Measurements from ENCODE around the gene HILPDA.

The HILPDA gene

DNA sequence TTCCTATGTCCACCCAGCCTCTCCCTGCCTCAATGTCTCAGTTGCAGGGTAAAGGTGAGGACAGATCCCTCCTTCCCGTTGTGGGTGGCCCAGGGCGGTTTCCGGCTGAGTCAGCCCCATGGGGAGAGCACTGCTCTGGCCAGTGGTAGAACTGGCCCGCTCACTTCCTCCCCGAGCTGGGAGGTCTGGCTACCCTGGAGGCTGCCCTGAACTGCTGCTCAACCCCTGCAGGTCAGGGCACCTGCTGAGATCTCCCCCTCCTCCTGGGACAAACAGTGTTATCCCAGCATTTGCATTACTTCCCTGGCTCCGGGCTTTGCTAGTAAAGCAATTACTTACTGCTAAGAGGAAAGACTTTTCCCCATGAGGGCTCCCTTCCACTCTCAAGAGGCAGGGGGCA is 24.5 kb upstream of the HILPDA start:
- no peak for TF ChIP-seq TEAD4 (IDR thresholded peaks at IDR 0.05)
- no peak for TF ChIP-seq NFIC (IDR thresholded peaks at IDR 0.05)
- TF ChIP-seq, protein P1, sequence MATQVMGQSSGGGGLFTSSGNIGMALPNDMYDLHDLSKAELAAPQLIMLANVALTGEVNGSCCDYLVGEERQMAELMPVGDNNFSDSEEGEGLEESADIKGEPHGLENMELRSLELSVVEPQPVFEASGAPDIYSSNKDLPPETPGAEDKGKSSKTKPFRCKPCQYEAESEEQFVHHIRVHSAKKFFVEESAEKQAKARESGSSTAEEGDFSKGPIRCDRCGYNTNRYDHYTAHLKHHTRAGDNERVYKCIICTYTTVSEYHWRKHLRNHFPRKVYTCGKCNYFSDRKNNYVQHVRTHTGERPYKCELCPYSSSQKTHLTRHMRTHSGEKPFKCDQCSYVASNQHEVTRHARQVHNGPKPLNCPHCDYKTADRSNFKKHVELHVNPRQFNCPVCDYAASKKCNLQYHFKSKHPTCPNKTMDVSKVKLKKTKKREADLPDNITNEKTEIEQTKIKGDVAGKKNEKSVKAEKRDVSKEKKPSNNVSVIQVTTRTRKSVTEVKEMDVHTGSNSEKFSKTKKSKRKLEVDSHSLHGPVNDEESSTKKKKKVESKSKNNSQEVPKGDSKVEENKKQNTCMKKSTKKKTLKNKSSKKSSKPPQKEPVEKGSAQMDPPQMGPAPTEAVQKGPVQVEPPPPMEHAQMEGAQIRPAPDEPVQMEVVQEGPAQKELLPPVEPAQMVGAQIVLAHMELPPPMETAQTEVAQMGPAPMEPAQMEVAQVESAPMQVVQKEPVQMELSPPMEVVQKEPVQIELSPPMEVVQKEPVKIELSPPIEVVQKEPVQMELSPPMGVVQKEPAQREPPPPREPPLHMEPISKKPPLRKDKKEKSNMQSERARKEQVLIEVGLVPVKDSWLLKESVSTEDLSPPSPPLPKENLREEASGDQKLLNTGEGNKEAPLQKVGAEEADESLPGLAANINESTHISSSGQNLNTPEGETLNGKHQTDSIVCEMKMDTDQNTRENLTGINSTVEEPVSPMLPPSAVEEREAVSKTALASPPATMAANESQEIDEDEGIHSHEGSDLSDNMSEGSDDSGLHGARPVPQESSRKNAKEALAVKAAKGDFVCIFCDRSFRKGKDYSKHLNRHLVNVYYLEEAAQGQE (IDR thresholded peaks at IDR 0.05; ENCODE audit: low read depth) = no peak
- TF ChIP-seq TCF12 (IDR thresholded peaks at IDR 0.05; ENCODE audit: low read depth) = no peak
- TF ChIP-seq YY1 (IDR thresholded peaks at IDR 0.05; ENCODE audit: low read depth) = no peak
- no peak for TF ChIP-seq TAF1 (IDR thresholded peaks at IDR 0.05; ENCODE audit: low read depth)
- TF ChIP-seq, protein P2, sequence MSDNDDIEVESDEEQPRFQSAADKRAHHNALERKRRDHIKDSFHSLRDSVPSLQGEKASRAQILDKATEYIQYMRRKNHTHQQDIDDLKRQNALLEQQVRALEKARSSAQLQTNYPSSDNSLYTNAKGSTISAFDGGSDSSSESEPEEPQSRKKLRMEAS (IDR thresholded peaks at IDR 0.05) = no peak
- no peak for TF ChIP-seq RAD21 (IDR thresholded peaks at IDR 0.05; ENCODE audit: low read depth)
- no peak for TF ChIP-seq ZBTB7A (IDR thresholded peaks at IDR 0.05; ENCODE audit: low read depth)
- TF ChIP-seq, protein P3, sequence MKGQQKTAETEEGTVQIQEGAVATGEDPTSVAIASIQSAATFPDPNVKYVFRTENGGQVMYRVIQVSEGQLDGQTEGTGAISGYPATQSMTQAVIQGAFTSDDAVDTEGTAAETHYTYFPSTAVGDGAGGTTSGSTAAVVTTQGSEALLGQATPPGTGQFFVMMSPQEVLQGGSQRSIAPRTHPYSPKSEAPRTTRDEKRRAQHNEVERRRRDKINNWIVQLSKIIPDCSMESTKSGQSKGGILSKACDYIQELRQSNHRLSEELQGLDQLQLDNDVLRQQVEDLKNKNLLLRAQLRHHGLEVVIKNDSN (IDR thresholded peaks at IDR 0.05) = no peak
- TF ChIP-seq CEBPB (IDR thresholded peaks at IDR 0.05) = no peak
- TF ChIP-seq EGR1 (IDR thresholded peaks at IDR 0.05) = no peak
- TF ChIP-seq FOXM1 (IDR thresholded peaks at IDR 0.05; ENCODE audit: borderline replicate concordance, low read depth) = no peak
- no peak for TF ChIP-seq EP300 (IDR thresholded peaks at IDR 0.05; ENCODE audit: borderline replicate concordance)
- TF ChIP-seq CREB1 (IDR thresholded peaks at IDR 0.05; ENCODE audit: low read depth) = no peak

DNA sequence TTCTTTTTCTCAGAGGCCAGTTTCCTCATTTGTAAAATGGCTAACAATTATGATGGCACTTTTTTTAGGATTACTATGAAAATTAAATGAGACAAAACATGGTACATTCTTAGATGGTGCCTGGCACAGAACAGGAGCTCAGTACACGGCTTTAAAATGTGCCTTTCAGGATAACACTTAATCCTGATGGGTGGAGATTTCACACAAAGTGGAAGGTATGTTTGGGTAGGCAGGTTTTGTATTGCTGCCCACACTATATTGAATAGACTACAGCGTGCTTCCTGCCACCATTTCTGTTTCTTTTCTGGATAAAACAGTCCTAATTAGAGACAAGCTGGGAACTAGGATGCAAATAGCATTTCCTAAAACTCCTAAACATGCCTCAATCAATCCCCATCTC is 23.9 kb upstream of the HILPDA start:
- TF ChIP-seq FOXM1 (IDR thresholded peaks at IDR 0.05; ENCODE audit: borderline replicate concordance, low read depth) (no peak), RAD21 (IDR thresholded peaks at IDR 0.05; ENCODE audit: low read depth) (no peak)

DNA sequence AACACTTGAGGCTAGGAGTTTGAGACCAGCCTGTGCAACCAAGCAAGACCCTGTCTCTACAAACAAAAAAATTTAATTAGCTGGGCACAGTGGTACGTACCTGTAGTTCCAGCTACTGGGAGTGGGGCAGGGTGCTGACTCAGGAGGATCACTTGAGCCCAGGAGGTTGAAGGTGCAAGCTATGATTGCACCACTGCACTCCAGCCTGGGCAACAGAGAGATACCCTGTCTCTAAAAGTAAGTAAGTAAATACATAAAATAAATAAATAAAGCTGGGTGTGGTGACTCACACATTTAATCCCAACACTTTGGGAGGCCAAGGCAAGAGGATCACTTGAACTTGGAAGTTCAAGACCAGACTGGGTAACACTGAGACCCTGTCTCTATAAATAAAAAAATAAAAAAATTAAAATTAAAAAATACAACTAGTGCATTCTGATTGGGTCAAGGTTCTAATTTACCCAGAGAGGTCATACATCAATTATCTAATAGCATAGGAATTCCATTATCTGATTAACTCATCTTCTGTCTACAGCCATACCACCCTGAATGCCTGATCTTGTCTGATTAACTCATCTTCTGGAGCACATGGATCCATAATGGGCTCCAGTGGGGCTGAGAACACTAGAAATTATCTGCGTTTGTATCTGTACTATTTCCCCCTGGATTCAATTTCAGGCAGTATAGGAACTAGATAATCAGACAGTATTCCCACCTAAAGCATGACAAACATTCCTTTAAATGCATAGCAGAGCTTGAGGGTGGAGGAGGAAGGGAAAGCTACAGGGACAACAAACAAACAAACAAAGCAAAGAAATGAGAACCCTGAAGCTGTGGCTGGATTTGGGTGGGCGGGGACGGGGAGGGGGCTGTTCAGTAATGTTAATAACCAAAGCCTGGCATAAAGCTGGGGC is 21.0 kb upstream of the HILPDA start:
- TF ChIP-seq, protein P3 (IDR thresholded peaks at IDR 0.05) = no peak
- no peak for TF ChIP-seq TAF1 (IDR thresholded peaks at IDR 0.05; ENCODE audit: low read depth)
- TF ChIP-seq RAD21 (IDR thresholded peaks at IDR 0.05; ENCODE audit: low read depth) = no peak
- TF ChIP-seq CREB1 (IDR thresholded peaks at IDR 0.05; ENCODE audit: low read depth) = no peak
- TF ChIP-seq, protein P1 (IDR thresholded peaks at IDR 0.05; ENCODE audit: low read depth) = no peak
- no peak for TF ChIP-seq NFIC (IDR thresholded peaks at IDR 0.05)
- TF ChIP-seq ZBTB7A (IDR thresholded peaks at IDR 0.05; ENCODE audit: low read depth) = no peak
- TF ChIP-seq EP300 (IDR thresholded peaks at IDR 0.05; ENCODE audit: borderline replicate concordance) = no peak
- TF ChIP-seq FOXM1 (IDR thresholded peaks at IDR 0.05; ENCODE audit: borderline replicate concordance, low read depth) = no peak
- no peak for TF ChIP-seq TCF12 (IDR thresholded peaks at IDR 0.05; ENCODE audit: low read depth)
- TF ChIP-seq TEAD4 (IDR thresholded peaks at IDR 0.05) = no peak
- TF ChIP-seq, protein P2 (IDR thresholded peaks at IDR 0.05) = no peak
- TF ChIP-seq YY1 (IDR thresholded peaks at IDR 0.05; ENCODE audit: low read depth) = no peak
- TF ChIP-seq CEBPB (IDR thresholded peaks at IDR 0.05) = no peak
- TF ChIP-seq EGR1 (IDR thresholded peaks at IDR 0.05) = no peak

DNA sequence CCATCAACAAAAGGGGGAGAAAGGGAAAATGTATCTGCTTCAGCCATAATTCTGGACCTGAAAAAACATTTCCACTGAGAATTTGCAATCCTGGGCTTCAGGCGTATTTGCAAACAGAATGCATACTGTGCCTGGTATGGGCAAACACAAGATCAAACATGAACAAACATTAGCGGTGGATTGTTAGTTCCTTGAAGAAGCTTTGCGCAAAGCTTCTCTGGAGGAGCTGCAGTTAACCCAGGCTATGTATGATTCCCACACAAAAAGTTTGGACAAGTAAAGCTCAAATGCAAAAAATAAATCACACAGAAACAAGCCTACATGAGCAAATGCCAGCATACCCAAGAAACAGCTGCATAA is 20.4 kb upstream of the HILPDA start:
- TF ChIP-seq CREB1 (IDR thresholded peaks at IDR 0.05; ENCODE audit: low read depth) (no peak), FOXM1 (IDR thresholded peaks at IDR 0.05; ENCODE audit: borderline replicate concordance, low read depth) (no peak), EP300 (IDR thresholded peaks at IDR 0.05; ENCODE audit: borderline replicate concordance) (no peak)

DNA sequence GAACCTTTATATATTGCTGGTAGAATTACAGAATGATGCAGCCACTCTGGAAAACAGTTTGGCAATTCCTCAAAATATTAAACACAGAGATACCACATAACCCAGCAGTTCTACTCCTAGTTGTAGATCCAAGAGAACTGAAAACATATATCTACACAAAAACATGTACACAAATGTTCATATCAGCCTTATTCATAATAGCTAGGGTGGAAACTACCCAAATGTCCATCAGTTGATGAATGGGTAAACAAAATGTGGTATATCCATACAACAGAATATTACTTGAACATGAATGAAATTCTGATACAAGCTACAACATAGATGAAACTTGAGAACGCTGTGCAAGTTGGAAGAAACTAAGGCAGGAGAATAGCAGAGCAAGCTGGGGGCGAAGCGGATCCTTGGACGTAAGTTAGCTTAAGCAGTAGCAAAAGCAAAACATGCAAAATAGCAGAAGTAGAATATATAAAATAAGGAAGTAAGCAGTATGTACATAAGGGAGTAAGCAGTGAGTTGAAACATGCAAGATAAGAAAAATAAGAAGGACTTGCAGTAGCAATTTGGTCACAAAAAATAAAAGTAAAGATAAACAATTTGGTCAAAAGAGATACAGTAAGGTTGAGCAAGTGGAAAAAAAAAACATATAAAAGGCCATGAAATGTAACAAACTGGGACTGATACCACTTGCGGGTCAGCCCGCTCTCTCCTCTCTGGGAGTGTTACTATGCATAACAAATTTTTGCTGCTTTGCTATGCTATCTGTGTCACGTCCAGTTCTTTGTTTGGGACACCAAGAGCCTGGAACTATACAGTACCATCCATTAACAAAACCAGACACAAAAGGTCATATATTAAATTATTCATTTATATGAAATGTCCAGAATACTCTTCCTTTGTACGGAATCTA is 18.0 kb upstream of the HILPDA start:
- TF ChIP-seq, protein P1 (IDR thresholded peaks at IDR 0.05; ENCODE audit: low read depth) = no peak
- TF ChIP-seq TCF12 (IDR thresholded peaks at IDR 0.05; ENCODE audit: low read depth) = no peak
- TF ChIP-seq, protein P2 (IDR thresholded peaks at IDR 0.05) = no peak
- TF ChIP-seq, protein P3 (IDR thresholded peaks at IDR 0.05) = no peak

Data from Ishikawa (cell line).